Karpas-422 (cell line): ENCODE data around the gene ORMDL1. TPM values are rescaled to one million over a fixed set of nuclear protein-coding genes. Genes with fewer than 3 reads are reported as not detected.

Source experiments
- total RNA-seq: library from RNA; depleted of rRNA; stranded (reverse); fragments of >200 nt; shearing (Covaris generic); gene quantifications from 2 replicates; pipeline ENCODE4 v1.2.3, GENCODE V29; 2014; ENCODE audit warnings: low replicate concordance; rRNA removed

ORMDL1 gene
- total RNA-seq, 1 experiment from 2014 or later: 223 TPM

Other genes with a start within 250 kb of the ORMDL1 start
- not detected in 2 replicates for gene SLC40A1, start 203.6 kb downstream of the ORMDL1 start, total RNA-seq
- gene ASNSD1, start 122.9 kb downstream of the ORMDL1 start, total RNA-seq: 35.4 and 43.8 TPM in 2 replicates
- 5.7 and 24.9 TPM in 2 replicates for gene ANKAR, start 109.7 kb downstream of the ORMDL1 start, total RNA-seq
- 1.4 and 11.0 TPM in 2 replicates for gene OSGEPL1, start 21.5 kb downstream of the ORMDL1 start, total RNA-seq
- 29.7 and 41.9 TPM in 2 replicates for gene PMS1, start 111 bp upstream of the ORMDL1 start, total RNA-seq